Activated CD8-positive, alpha-beta T cell treated with anti-CD3 and anti-CD28 coated beads for 36 hours (primary cell): ENCODE measurements around the gene FBH1. TPM values are rescaled to one million over a fixed set of nuclear protein-coding genes. Genes with fewer than 3 reads are reported as not detected.

Experiments used
- ATAC-seq: fragments of 200-7000 bp; cut with Tn5 transposase; one replicate; pipeline ENCODE4 v1.10.0; 2021; ENCODE audit warnings: mild to moderate bottlenecking, moderate library complexity
- CTCF ChIA-PET: fragments of 350-600 bp; sonication (Branson Sonifier 250); formaldehyde crosslinking; loops from one replicate; lab custom pipeline; 2021; ENCODE audit warnings: antibody characterized with exemption; lab: Charles Lee
- POLR2A ChIA-PET: fragments of 350-600 bp; sonication (Branson Sonifier 250); formaldehyde crosslinking; loops from one replicate; lab custom pipeline; 2021; ENCODE audit warnings: antibody characterized with exemption; lab: Charles Lee
- DNase-seq: peaks from one replicate; pipeline ENCODE4 v3.0.0-alpha.2; 2020
- H3K27ac Mint-ChIP-seq: one replicate; pipeline ENCODE4 v1.8.0; 2021; ENCODE audit warnings: mild to moderate bottlenecking, mixed read lengths
- H3K27me3 Mint-ChIP-seq: one replicate; pipeline ENCODE4 v1.8.0; 2021; ENCODE audit warnings: mixed read lengths
- H3K36me3 Mint-ChIP-seq: one replicate; pipeline ENCODE4 v1.8.0; 2021; ENCODE audit warnings: low read depth, mixed read lengths
- H3K4me1 Mint-ChIP-seq: one replicate; pipeline ENCODE4 v1.8.0; 2021; ENCODE audit warnings: low read depth, mixed read lengths
- H3K4me3 Mint-ChIP-seq: one replicate; pipeline ENCODE4 v1.8.0; 2021; ENCODE audit warnings: mild to moderate bottlenecking, moderate library complexity, mixed read lengths
- H3K9me3 Mint-ChIP-seq: one replicate; pipeline ENCODE4 v1.8.0; 2021; ENCODE audit warnings: mixed read lengths
- CTCF ChIP-seq: fragments of 200-600 bp; IDR thresholded peaks from one replicate; pipeline ENCODE4 v1.8.0; 2022; ENCODE audit warnings: antibody characterized with exemption, mild to moderate bottlenecking
- intact Hi-C: fragments of 100-400 bp; cut with micrococcal nuclease; formaldehyde crosslinking; loops from one replicate; pipeline ENCODE4 v1.10.0; 2022
- total RNA-seq, 2 experiments: library from RNA; stranded (reverse); gene quantifications; one replicate each; pipeline ENCODE4 v1.2.3, GENCODE V29; 2021

Gene FBH1
- total RNA-seq, 2 experiments from 2014 or later = 47.2 to 51.3 TPM

GRCh38 chr10:5949009-5949759, 59.1 kb downstream of the FBH1 start:
- TF ChIP-seq CTCF = no peak
- no peaks in the 10 kb centered on the region for H3K27me3 Mint-ChIP-seq
- H3K36me3 Mint-ChIP-seq = peaks cover 11% of the 10 kb centered on the region
- no peaks in the 10 kb centered on the region for H3K9me3 Mint-ChIP-seq
- no peak overlapping the region for H3K4me3 Mint-ChIP-seq
- intact Hi-C loops = no loop called here
- H3K27ac Mint-ChIP-seq = no peak overlapping the region
- ChIA-PET CTCF (interaction anchor here (1.4 kb wide), 1 partner anchor 11 kb away, joined by 3 read pairs; no protein-coding TSS in a partner anchor), POLR2A (interaction anchor here (1.2 kb wide), 1 partner anchor 28 kb away, joined by 3 read pairs; the partner anchor contains the start of gene IL15RA)
- DNase-seq = peak; percentile 62
- ATAC-seq = peak; percentile 83
- peaks cover 4% of the 10 kb centered on the region for H3K4me1 Mint-ChIP-seq

- ATAC-seq (no peak), DNase-seq (no peak)
- H3K36me3 Mint-ChIP-seq = peaks cover 14% of the 10 kb centered on the region
- no peak for TF ChIP-seq CTCF
- POLR2A ChIA-PET = no interaction called here
- H3K27ac Mint-ChIP-seq = no peak overlapping the region
- no peak overlapping the region for H3K4me3 Mint-ChIP-seq
- no peaks in the 10 kb centered on the region for H3K9me3 Mint-ChIP-seq
- H3K4me1 Mint-ChIP-seq = no peaks in the 10 kb centered on the region
- CTCF ChIA-PET = no interaction called here
- intact Hi-C loops = no loop called here
- no peaks in the 10 kb centered on the region for H3K27me3 Mint-ChIP-seq
Observed at GRCh38 chr10:5951167-5951711, 61.2 kb downstream of the FBH1 start.

GRCh38 chr10:5951721-5952407, 61.8 kb downstream of the FBH1 start:
- Mint-ChIP-seq H3K27me3 (no peaks in the 10 kb centered on the region), H3K4me1 (no peaks in the 10 kb centered on the region), H3K27ac (no peak overlapping the region), H3K36me3 (peaks cover 15% of the 10 kb centered on the region), H3K9me3 (no peaks in the 10 kb centered on the region), H3K4me3 (no peak overlapping the region)
- intact Hi-C loops = no loop called here
- CTCF ChIA-PET = no interaction called here
- TF ChIP-seq CTCF = no peak
- POLR2A ChIA-PET = no interaction called here
- DNase-seq (no peak), ATAC-seq (no peak)

- H3K27ac Mint-ChIP-seq = no peak overlapping the region
Observed at GRCh38 chr10:5952731-5953385, 62.8 kb downstream of the FBH1 start.

More at GRCh38 chr10:5952731-5953385, 62.8 kb downstream of the FBH1 start:
- ChIA-PET POLR2A (no interaction called here), CTCF (interaction anchor here (1.4 kb wide), 1 partner anchor 8 kb away, joined by 4 read pairs; no protein-coding TSS in a partner anchor)
- H3K36me3 Mint-ChIP-seq = peaks cover 17% of the 10 kb centered on the region
- ATAC-seq (no peak), DNase-seq (no peak)
- TF ChIP-seq CTCF = no peak
- H3K9me3 Mint-ChIP-seq = no peaks in the 10 kb centered on the region
- H3K4me3 Mint-ChIP-seq = no peak overlapping the region
- H3K27me3 Mint-ChIP-seq = no peaks in the 10 kb centered on the region
- no peaks in the 10 kb centered on the region for H3K4me1 Mint-ChIP-seq
- intact Hi-C loops = no loop called here
